Natural killer cell (primary cell): ENCODE measurements around the gene LCMT2. TPM values are rescaled to one million over a fixed set of nuclear protein-coding genes. Genes with fewer than 3 reads are reported as not detected.
"Not testable (repeated sequence)": the region's sequence is repeated elsewhere in the genome, so short reads cannot be mapped to it uniquely, and the experiment has no call there.

Source experiments
- ATAC-seq, 3 donors: fragments of 150-1000 bp in 2 of 3; fragments of 200-7000 bp in 1 of 3; cut with Tn5 transposase; 1 replicate in 1 of 3; 2 replicates in 2 of 3; pipeline ENCODE4 v1.10.0; 2021; ENCODE audit warnings: mild to moderate bottlenecking in 2 of 3, moderate library complexity in 2 of 3
- DNase-seq, 2 donors: peaks; one replicate each; pipeline versions ENCODE4 v3.0.0 to v3.0.0-alpha.2; 2013 to 2021; ENCODE audit warnings: mixed read lengths in 1 of 2
- H3K27ac ChIP-seq: one replicate; pipeline ENCODE4 v1.5.1; 2013; ENCODE audit warnings: mild to moderate bottlenecking, low read length
- H3K27me3 ChIP-seq: one replicate; pipeline ENCODE4 v1.6.1; 2013; ENCODE audit warnings: low read length; ENCODE audit not compliant: control insufficient read depth, insufficient read depth
- H3K36me3 ChIP-seq: one replicate; pipeline ENCODE4 v1.6.1; 2013; ENCODE audit warnings: low read length; ENCODE audit not compliant: control insufficient read depth, insufficient read depth
- H3K4me1 ChIP-seq: one replicate; pipeline ENCODE4 v1.6.1; 2013; ENCODE audit warnings: low read length; ENCODE audit not compliant: control insufficient read depth, insufficient read depth
- H3K4me3 ChIP-seq: one replicate; pipeline ENCODE4 v1.5.1; 2013; ENCODE audit warnings: low read length
- H3K9me3 ChIP-seq: one replicate; pipeline ENCODE4 v1.6.1; 2013; ENCODE audit warnings: low read length; ENCODE audit not compliant: control insufficient read depth, insufficient read depth
- H3K27ac Mint-ChIP-seq, 2 donors: one replicate each; pipeline ENCODE4 v1.8.0; 2022; ENCODE audit warnings: mild to moderate bottlenecking in 2 of 2, mixed read lengths in 2 of 2, moderate library complexity in 1 of 2
- H3K27me3 Mint-ChIP-seq, 2 donors: one replicate each; pipeline ENCODE4 v1.8.0; 2022; ENCODE audit warnings: low read depth in 2 of 2, mixed read lengths in 2 of 2
- H3K36me3 Mint-ChIP-seq: one replicate; pipeline ENCODE4 v1.8.0; 2022; ENCODE audit warnings: mixed read lengths
- H3K4me1 Mint-ChIP-seq, 2 donors: one replicate each; pipeline ENCODE4 v1.8.0; 2022; ENCODE audit warnings: mixed read lengths in 2 of 2
- H3K4me3 Mint-ChIP-seq: one replicate; pipeline ENCODE4 v1.8.0; 2022; ENCODE audit warnings: mild to moderate bottlenecking, moderate library complexity, mixed read lengths
- H3K9me3 Mint-ChIP-seq, 2 donors: one replicate each; pipeline ENCODE4 v1.8.0; 2022; ENCODE audit warnings: mixed read lengths in 2 of 2
- WGBS: methylation state at CpG from one replicate; pipeline ENCODE4 v1.1.7; 2013; ENCODE audit warnings: missing lambda C conversion rate; ENCODE audit not compliant: insufficient coverage; 5-methylcytosine and 5-hydroxymethylcytosine counted together
- intact Hi-C: fragments of 100-400 bp; cut with micrococcal nuclease; formaldehyde crosslinking; loops from one replicate; pipeline ENCODE4 v1.14.2; 2022
- total RNA-seq, 4 donors: library from RNA; stranded (reverse); fragments of 120-200 nt in 1 of 4; gene quantifications; one replicate each; pipeline versions ENCODE4 v1.2.3 to v1.2.4, GENCODE V29; 2013 to 2022
- TF ChIP-seq, protein P1 (sequence below): fragments of 200-600 bp; IDR thresholded peaks from one replicate; pipeline ENCODE4 v1.8.0; 2022; ENCODE audit warnings: antibody characterized with exemption

Gene LCMT2
- total RNA-seq, 3 donors from 2014 or later (not counting 1 experiment from before 2014, with no cell fraction given), result 8.0 to 12.6 (median 10.2) TPM

DNA sequence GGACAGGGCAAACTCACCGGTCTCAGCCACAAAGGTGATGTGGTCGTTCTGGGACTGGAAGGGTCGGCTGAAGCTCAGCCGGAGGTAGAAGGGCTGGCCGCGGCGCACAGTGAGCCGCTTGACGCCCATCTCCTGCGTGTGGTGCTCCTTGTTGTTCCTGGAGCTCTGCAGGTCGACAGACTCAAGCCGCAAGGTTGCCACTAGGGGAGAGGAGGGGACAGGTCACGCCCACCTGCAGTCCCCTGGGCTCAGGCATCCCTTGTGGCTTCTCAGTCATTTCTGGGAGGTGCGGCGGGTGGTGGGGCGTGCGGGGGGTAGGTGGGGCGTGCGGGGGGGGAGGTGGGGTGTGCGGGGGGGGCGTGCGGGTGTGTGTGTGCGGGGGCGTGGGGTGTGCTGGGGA is 36.9 kb downstream of the LCMT2 start:
- Histone ChIP-seq H3K27ac (no peak overlapping the region), H3K36me3 (no peaks in the 10 kb centered on the region)
- peaks cover 30 to 59% of the 10 kb centered on the region in 2 donors for H3K27me3 Mint-ChIP-seq

DNA sequence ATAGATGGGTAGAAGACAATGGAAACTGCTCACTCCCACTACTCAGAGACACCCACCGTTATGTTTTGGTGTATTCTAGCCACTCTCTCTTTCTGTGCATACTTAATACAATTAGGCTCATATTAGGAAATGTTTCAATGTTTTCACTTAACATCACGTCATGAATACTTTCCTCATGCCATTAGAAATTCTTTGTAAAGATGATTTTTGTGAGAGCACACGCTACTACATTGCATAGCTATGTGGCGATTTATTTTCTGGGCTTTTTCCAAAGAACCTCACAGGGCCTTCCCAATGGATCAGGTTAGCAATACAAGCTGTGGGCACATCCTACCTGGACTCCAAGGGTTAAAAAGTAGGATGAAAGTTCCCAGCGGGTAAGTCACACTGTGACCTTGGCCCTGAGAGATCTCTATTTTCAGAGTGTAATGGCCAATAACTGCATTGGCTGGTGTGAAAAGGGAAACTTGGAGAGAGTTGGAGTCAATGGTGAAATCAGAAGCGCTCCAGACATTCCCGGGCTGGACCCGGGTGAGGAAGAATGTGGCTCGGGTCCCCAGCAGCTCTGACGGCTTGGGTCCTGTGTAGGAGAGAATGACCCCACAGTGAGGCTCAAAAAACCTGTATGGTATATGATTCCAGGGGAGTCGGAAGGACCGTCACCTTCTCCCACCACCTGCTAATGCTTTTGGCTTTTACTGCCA is 37.8 kb downstream of the LCMT2 start:
- Mint-ChIP-seq H3K4me1 (no peaks in the 10 kb centered on the region), H3K9me3 (no peaks in the 10 kb centered on the region), H3K27me3 (peaks cover 34 to 61% of the 10 kb centered on the region in 2 donors), H3K4me3 (no peak overlapping the region), H3K27ac (no peak overlapping the region), H3K36me3 (no peaks in the 10 kb centered on the region)
- Histone ChIP-seq H3K4me3 (no peak overlapping the region), H3K4me1 (peaks cover 4% of the 10 kb centered on the region), H3K36me3 (no peaks in the 10 kb centered on the region), H3K27ac (no peak overlapping the region), H3K9me3 (no peaks in the 10 kb centered on the region), H3K27me3 (no peaks in the 10 kb centered on the region)
- TF ChIP-seq, protein P1, sequence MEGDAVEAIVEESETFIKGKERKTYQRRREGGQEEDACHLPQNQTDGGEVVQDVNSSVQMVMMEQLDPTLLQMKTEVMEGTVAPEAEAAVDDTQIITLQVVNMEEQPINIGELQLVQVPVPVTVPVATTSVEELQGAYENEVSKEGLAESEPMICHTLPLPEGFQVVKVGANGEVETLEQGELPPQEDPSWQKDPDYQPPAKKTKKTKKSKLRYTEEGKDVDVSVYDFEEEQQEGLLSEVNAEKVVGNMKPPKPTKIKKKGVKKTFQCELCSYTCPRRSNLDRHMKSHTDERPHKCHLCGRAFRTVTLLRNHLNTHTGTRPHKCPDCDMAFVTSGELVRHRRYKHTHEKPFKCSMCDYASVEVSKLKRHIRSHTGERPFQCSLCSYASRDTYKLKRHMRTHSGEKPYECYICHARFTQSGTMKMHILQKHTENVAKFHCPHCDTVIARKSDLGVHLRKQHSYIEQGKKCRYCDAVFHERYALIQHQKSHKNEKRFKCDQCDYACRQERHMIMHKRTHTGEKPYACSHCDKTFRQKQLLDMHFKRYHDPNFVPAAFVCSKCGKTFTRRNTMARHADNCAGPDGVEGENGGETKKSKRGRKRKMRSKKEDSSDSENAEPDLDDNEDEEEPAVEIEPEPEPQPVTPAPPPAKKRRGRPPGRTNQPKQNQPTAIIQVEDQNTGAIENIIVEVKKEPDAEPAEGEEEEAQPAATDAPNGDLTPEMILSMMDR, result no peak
- WGBS, result 89% methylated on average over 11 of the region's 12 CpGs
- ATAC-seq (no peak), DNase-seq (no peak)
- intact Hi-C loops, result no loop called here

More for the DNA sequence above, 36.9 kb downstream of the LCMT2 start:
- Histone ChIP-seq H3K4me3 (no peak overlapping the region), H3K27me3 (no peaks in the 10 kb centered on the region), H3K4me1 (peaks cover 4% of the 10 kb centered on the region), H3K9me3 (no peaks in the 10 kb centered on the region)
- 19% methylated on average over 12 of the region's 24 CpGs for WGBS
- TF ChIP-seq, protein P1, result no peak
- H3K4me1 Mint-ChIP-seq, result no peaks in the 10 kb centered on the region
- no peaks in the 10 kb centered on the region for H3K36me3 Mint-ChIP-seq
- intact Hi-C loops, result no loop called here
- ATAC-seq (peak in 2 of 3 donors; percentile 51 to 52), DNase-seq (peak in 1 of 2 donors; percentile 31)
- no peaks in the 10 kb centered on the region for H3K9me3 Mint-ChIP-seq
- H3K27ac Mint-ChIP-seq, result no peak overlapping the region
- H3K4me3 Mint-ChIP-seq, result no peak overlapping the region

DNA sequence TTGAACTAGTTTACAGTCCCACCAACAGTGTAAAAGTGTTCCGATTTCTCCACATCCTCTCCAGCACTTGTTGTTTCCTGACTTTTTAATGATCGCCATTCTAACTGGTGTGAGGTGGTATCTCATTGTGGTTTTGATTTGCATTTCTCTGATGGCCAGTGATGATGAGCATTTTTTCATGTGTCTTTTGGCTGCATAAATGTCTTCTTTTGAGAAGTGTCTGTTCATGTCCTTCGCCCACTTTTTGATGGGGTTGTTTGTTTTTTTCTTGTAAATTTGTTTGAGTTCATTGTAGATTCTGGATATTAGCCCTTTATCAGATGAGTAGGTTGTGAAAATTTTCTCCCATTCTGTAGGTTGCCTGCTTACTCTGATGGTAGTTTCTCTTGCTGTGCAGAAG is 40.7 kb downstream of the LCMT2 start:
- H3K4me1 ChIP-seq, H3K27me3 ChIP-seq, H3K36me3 ChIP-seq, H3K36me3 Mint-ChIP-seq, H3K9me3 ChIP-seq, H3K4me3 Mint-ChIP-seq, H3K4me1 Mint-ChIP-seq, H3K27ac ChIP-seq, intact Hi-C loops, H3K4me3 ChIP-seq, H3K27ac Mint-ChIP-seq, H3K9me3 Mint-ChIP-seq, ATAC-seq, DNase-seq: not testable (repeated sequence)
- WGBS, result no CpG with 5 or more reads among the region's 3 CpGs
- H3K27me3 Mint-ChIP-seq, result peaks cover 22 to 52% of the 10 kb centered on the region in 2 donors

DNA sequence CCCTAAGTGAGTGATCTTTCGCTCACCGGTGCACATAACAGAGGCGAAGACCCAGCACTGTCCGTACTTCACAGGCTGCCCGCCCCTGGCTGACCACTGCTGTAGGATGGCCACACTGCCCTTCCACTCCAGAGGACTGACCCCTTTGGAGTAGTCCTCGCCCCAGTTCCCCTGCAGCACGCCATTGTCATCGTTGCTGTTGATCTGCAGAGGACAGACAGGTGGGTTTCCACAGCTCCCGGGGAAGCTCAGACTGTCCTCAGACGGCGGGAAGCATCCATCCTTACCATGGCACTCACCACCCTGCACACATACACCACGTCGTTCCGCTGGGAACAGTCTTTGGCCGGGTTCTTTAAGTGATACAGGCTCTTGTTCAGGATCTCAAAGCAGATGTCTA is 43.1 kb downstream of the LCMT2 start:
- Histone ChIP-seq H3K36me3 (no peaks in the 10 kb centered on the region), H3K27ac (no peak overlapping the region), H3K4me1 (no peaks in the 10 kb centered on the region), H3K4me3 (no peak overlapping the region), H3K9me3 (no peaks in the 10 kb centered on the region), H3K27me3 (no peaks in the 10 kb centered on the region)
- Mint-ChIP-seq H3K27me3 (peaks cover 10 to 36% of the 10 kb centered on the region in 2 donors), H3K4me1 (peaks cover 6 to 7% of the 10 kb centered on the region in 2 donors), H3K36me3 (no peaks in the 10 kb centered on the region), H3K4me3 (no peak overlapping the region), H3K9me3 (no peaks in the 10 kb centered on the region), H3K27ac (no peak overlapping the region)
- intact Hi-C loops, result no loop called here
- DNase-seq (no peak), ATAC-seq (peak in 1 of 3 donors; percentile 10)
- WGBS, result 82% methylated on average over 15 of the region's 15 CpGs
- TF ChIP-seq, protein P1, result no peak
